H1 (cell line): ENCODE data around the gene HSPB1. TPM values are rescaled to one million over a fixed set of nuclear protein-coding genes. Genes with fewer than 3 reads are reported as not detected.

Experiments used
- CTCF ChIA-PET: fragments of 300-600 bp; sonication (Branson Sonifier 250); formaldehyde crosslinking; loops from one replicate; lab custom pipeline; 2021; ENCODE audit not compliant: partially characterized antibody; lab: Charles Lee
- POLR2A ChIA-PET: fragments of 300-600 bp; sonication (Branson Sonifier 250); formaldehyde crosslinking; loops from one replicate; lab custom pipeline; 2021; ENCODE audit warnings: inconsistent platforms; ENCODE audit not compliant: partially characterized antibody; lab: Charles Lee
- DNase-seq, 2 experiments: peaks; one replicate each; pipeline versions ENCODE4 v3.0.0 to v3.0.0-alpha.2; 2010 to 2022; ENCODE audit warnings: low spot score in 2 of 2, low read depth in 1 of 2, mixed read lengths in 1 of 2
- FAIRE-seq: peaks from 2 replicates; lab custom pipeline; 2011; peaks lifted over from hg19 to GRCh38; lab: Jason Lieb, UNC
- H2AFZ ChIP-seq: 2 replicates; pipeline ENCODE4 v1.8.1; 2012; ENCODE audit warnings: low read length, inconsistent platforms
- H2AK5ac ChIP-seq: 2 replicates; pipeline ENCODE4 v1.6.1; 2013; ENCODE audit warnings: low read depth, low read length
- H2BK120ac ChIP-seq: replicated peaks from 2 replicates; pipeline ENCODE3; 2013; ENCODE audit warnings: low read depth, low read length, inconsistent platforms
- H2BK12ac ChIP-seq: 2 replicates; pipeline ENCODE4 v1.6.1; 2013; ENCODE audit warnings: low read depth, low read length
- H2BK15ac ChIP-seq: 2 replicates; pipeline ENCODE4 v1.6.1; 2013; ENCODE audit warnings: low read length
- H2BK20ac ChIP-seq: 2 replicates; pipeline ENCODE4 v1.6.1; 2013; ENCODE audit warnings: low read length
- H2BK5ac ChIP-seq: 2 replicates; pipeline ENCODE4 v1.6.1; 2013; ENCODE audit warnings: low read depth, low read length
- H3K14ac ChIP-seq: 2 replicates; pipeline ENCODE4 v1.6.1; 2013; ENCODE audit warnings: inconsistent platforms; ENCODE audit not compliant: insufficient read length
- H3K18ac ChIP-seq: 2 replicates; pipeline ENCODE4 v1.6.1; 2013; ENCODE audit warnings: low read length; ENCODE audit errors: extremely low read depth
- H3K23ac ChIP-seq: 2 replicates; pipeline ENCODE4 v1.6.1; 2013; ENCODE audit warnings: inconsistent platforms; ENCODE audit not compliant: insufficient read length
- H3K23me2 ChIP-seq: 2 replicates; pipeline ENCODE4 v1.6.1; 2013; ENCODE audit warnings: low read depth, low read length
- H3K27ac ChIP-seq: 2 replicates; pipeline ENCODE4 v1.6.1; 2011; ENCODE audit warnings: low read depth, low read length, inconsistent platforms
- H3K27me3 ChIP-seq, 4 experiments: replicated peaks in 1 of 4; 1 replicate in 1 of 4; 2 replicates in 3 of 4; pipeline versions ENCODE4 v1.6.1 to v1.8.1; 2011 to 2013; ENCODE audit warnings: low read length in 3 of 4, mild to moderate bottlenecking in 3 of 4, inconsistent platforms in 2 of 4, mixed read lengths in 2 of 4, moderate library complexity in 1 of 4; ENCODE audit not compliant: control insufficient read depth in 3 of 4, insufficient read depth in 3 of 4; ENCODE audit errors: extremely low read depth in 1 of 4
- H3K36me3 ChIP-seq, 4 experiments: 2 replicates each; pipeline versions ENCODE4 v1.6.1 to v1.8.1; 2011 to 2013; ENCODE audit warnings: mild to moderate bottlenecking in 4 of 4, low read length in 3 of 4, moderate library complexity in 2 of 4, control low read depth in 1 of 4, inconsistent platforms in 1 of 4; ENCODE audit not compliant: insufficient read depth in 4 of 4, control insufficient read depth in 2 of 4
- H3K4ac ChIP-seq: replicated peaks from 2 replicates; pipeline ENCODE3; 2013; ENCODE audit warnings: low read length, low read depth, mixed read lengths, inconsistent platforms; ENCODE audit not compliant: insufficient read length
- H3K4me1 ChIP-seq, 4 experiments: replicated peaks in 1 of 4; 1 replicate in 1 of 4; 2 replicates in 3 of 4; pipeline versions ENCODE4 v1.6.1 to v1.8.1; 2011 to 2013; ENCODE audit warnings: low read length in 3 of 4, inconsistent platforms in 2 of 4, mixed read lengths in 1 of 4; ENCODE audit not compliant: insufficient read depth in 4 of 4, control insufficient read depth in 3 of 4
- H3K4me2 ChIP-seq, 2 experiments: 2 replicates each; pipeline versions ENCODE4 v1.6.1 to v1.8.1; 2011 to 2013; ENCODE audit warnings: low read depth in 2 of 2, low read length in 2 of 2, control low read depth in 1 of 2, inconsistent platforms in 1 of 2, mild to moderate bottlenecking in 1 of 2; ENCODE audit not compliant: insufficient read depth in 1 of 2
- H3K4me3 ChIP-seq, 4 experiments: fragments of 200-600, 300-600 bp in 1 of 4; sonication (generic), shearing (Covaris generic), sonication (Bioruptor Twin) in 1 of 4; 2 replicates each; pipeline versions ENCODE4 v1.5.1 to v1.8.1; 2011 to 2016; ENCODE audit warnings: low read length in 4 of 4, low read depth in 3 of 4, control low read depth in 2 of 4, inconsistent platforms in 2 of 4, mild to moderate bottlenecking in 2 of 4, mixed read lengths in 1 of 4, moderate library complexity in 1 of 4; ENCODE audit not compliant: insufficient read depth in 2 of 4; ENCODE audit errors: extremely low read depth in 1 of 4
- H3K56ac ChIP-seq: replicated peaks from 2 replicates; pipeline ENCODE3; 2013; ENCODE audit warnings: low read depth, mild to moderate bottlenecking, mixed read lengths, low read length, inconsistent platforms; ENCODE audit not compliant: insufficient read length
- H3K79me1 ChIP-seq: 2 replicates; pipeline ENCODE4 v1.6.1; 2013; ENCODE audit warnings: low read depth, low read length, control low read depth
- H3K79me2 ChIP-seq, 2 experiments: 2 replicates each; pipeline versions ENCODE4 v1.6.1 to v1.8.1; 2012 to 2013; ENCODE audit warnings: low read length in 2 of 2, mild to moderate bottlenecking in 2 of 2, inconsistent platforms in 1 of 2; ENCODE audit not compliant: insufficient read depth in 2 of 2, control insufficient read depth in 1 of 2
- H3K9ac ChIP-seq, 4 experiments: replicated peaks in 1 of 4; 1 replicate in 1 of 4; 2 replicates in 3 of 4; pipeline versions ENCODE4 v1.6.1 to v1.8.1; 2011 to 2013; ENCODE audit warnings: low read depth in 3 of 4, low read length in 3 of 4, control low read depth in 2 of 4, mild to moderate bottlenecking in 2 of 4, moderate library complexity in 2 of 4, inconsistent platforms in 1 of 4; ENCODE audit errors: extremely low read depth in 1 of 4
- H3K9me3 ChIP-seq, 2 experiments: 2 replicates each; pipeline versions ENCODE4 v1.6.1 to v1.8.1; 2012 to 2013; ENCODE audit warnings: mild to moderate bottlenecking in 2 of 2, moderate library complexity in 2 of 2, control low read depth in 1 of 2, inconsistent platforms in 1 of 2, low read depth in 1 of 2, low read length in 1 of 2, mixed read lengths in 1 of 2; ENCODE audit not compliant: insufficient read depth in 2 of 2
- H4K20me1 ChIP-seq, 2 experiments: replicated peaks in 1 of 2; 2 replicates each; pipeline versions ENCODE3 to v1.8.1; 2011 to 2013; ENCODE audit warnings: inconsistent platforms in 2 of 2, low read length in 2 of 2, mild to moderate bottlenecking in 1 of 2; ENCODE audit not compliant: insufficient read depth in 2 of 2, control insufficient read depth in 1 of 2
- H4K5ac ChIP-seq: 2 replicates; pipeline ENCODE4 v1.6.1; 2013; ENCODE audit warnings: low read length, low read depth, mixed read lengths, inconsistent platforms; ENCODE audit not compliant: insufficient read length
- H4K8ac ChIP-seq: 2 replicates; pipeline ENCODE4 v1.8.0; 2013; ENCODE audit warnings: mild to moderate bottlenecking, moderate library complexity, low read length, inconsistent platforms; ENCODE audit not compliant: insufficient read depth; ENCODE audit errors: extremely low read depth
- H4K91ac ChIP-seq: replicated peaks from 2 replicates; pipeline ENCODE3; 2013; ENCODE audit warnings: low read length, mixed read lengths, inconsistent platforms; ENCODE audit not compliant: insufficient read length
- SIRT6 ChIP-seq: IDR thresholded peaks from one replicate; pipeline ENCODE4 v1.7.1; 2012; ENCODE audit warnings: low read length, inconsistent platforms
- WGBS, 2 experiments: shearing (Covaris generic) in 1 of 2; methylation state at CpG; one replicate each; pipeline versions ENCODE4 v1.1.6 to v1.1.7; 2013 to 2015; ENCODE audit warnings: low lambda C conversion rate in 2 of 2, mixed read lengths in 2 of 2, inconsistent platforms in 1 of 2, low coverage in 1 of 2, missing lambda C conversion rate in 1 of 2; ENCODE audit not compliant: insufficient replicate concordance in 2 of 2, insufficient coverage in 1 of 2, insufficient read length in 1 of 2; ENCODE audit errors: extremely low coverage in 1 of 2, missing lambda C conversion rate in 1 of 2; 5-methylcytosine and 5-hydroxymethylcytosine counted together
- polyA plus RNA-seq, 7 experiments: library from polyadenylated mRNA; depleted of rRNA in 3 of 7; stranded (reverse) in 5 of 7; unstranded in 2 of 7; fragments of >200 nt in 5 of 7; fragments of 200-250 nt in 2 of 7; gene quantifications; 1 replicate in 5 of 7; 2 replicates in 1 of 7; 4 replicates in 1 of 7; pipeline versions ENCODE4 v1.2.1 to v1.2.3, GENCODE V29; 2011 to 2013; ENCODE audit warnings: missing spikeins in 2 of 7, mixed read lengths in 2 of 7
- total RNA-seq: library from RNA; stranded (reverse); fragmentation: NEBNext Ultra II Directional; extraction: Animal tissue kit (Norgen Biotek cat#: 25700); gene quantifications from 2 replicates; pipeline ENCODE4 v1.2.1, GENCODE V29; 2021

The HSPB1 gene
- total and polyA plus RNA-seq, 2 of the 8 experiments (the other 6 are each of a cell fraction or from before 2014, with no cell fraction given) = 165 to 254 TPM

DNA sequence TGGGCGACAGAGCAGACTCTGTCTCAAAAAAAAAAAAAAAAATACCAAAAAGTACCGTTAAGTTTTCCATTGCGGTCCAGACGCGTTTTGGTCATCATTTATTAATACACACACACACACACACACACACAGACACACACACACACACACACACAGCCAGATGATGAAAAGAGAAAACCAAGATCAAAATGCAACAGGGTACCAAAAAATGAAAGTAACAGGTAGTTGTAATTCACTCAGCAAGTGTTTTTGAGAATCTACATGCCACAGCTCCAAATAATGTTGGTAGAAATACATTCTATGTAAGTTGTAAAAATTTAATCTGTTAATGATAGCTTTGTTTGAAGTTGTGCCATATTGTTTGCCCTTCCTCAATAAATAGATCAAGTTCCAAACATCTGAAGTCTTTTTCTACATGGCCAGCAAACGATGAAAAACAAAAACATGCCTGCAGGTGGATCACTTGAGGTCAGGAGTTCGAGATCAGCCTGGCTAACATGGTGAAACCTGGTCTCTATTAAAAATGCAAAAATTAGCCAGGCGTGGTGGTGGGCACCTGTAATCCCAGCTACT, 46.9 kb downstream of the HSPB1 start:
- Histone ChIP-seq H4K20me1 (peaks cover 38 to 44% of the 10 kb centered on the region in 2 experiments), H2AFZ (no peak overlapping the region), H3K4me2 (no peak overlapping the region)
- no peak for TF ChIP-seq SIRT6

More for the DNA sequence above, 46.9 kb downstream of the HSPB1 start:
- no peak overlapping the region for H4K91ac ChIP-seq
- H3K9me3 ChIP-seq = no peaks in the 10 kb centered on the region
- H3K4ac ChIP-seq = no peak overlapping the region
- no peak overlapping the region for H3K56ac ChIP-seq
- no peak overlapping the region for H2BK120ac ChIP-seq
- DNase-seq (no peak), FAIRE-seq (no peak)
- H2BK15ac ChIP-seq = no peak overlapping the region
- no peak overlapping the region for H3K4me3 ChIP-seq
- CTCF ChIA-PET = interaction anchor here (0.7 to 1.6 kb wide), 3 partner anchors 12 to 149 kb away, joined by 3 to 10 read pairs (median 4); no protein-coding TSS in a partner anchor
- H3K14ac ChIP-seq = no peak overlapping the region
- no peak overlapping the region for H3K23ac ChIP-seq
- WGBS, 2 experiments = 91% methylated on average over 8 of the region's 8 CpGs; no CpG with 5 or more reads in 1 of the 2 experiments
- H4K5ac ChIP-seq = no peak overlapping the region
- peaks cover 18 to 57% (median 47%) of the 10 kb centered on the region in 4 experiments for H3K36me3 ChIP-seq
- no peaks in the 10 kb centered on the region for H3K23me2 ChIP-seq
- no peak overlapping the region for H4K8ac ChIP-seq
- H3K9ac ChIP-seq = no peak overlapping the region
- H3K79me2 ChIP-seq = peaks cover 59 to 99% of the 10 kb centered on the region in 2 experiments
- H2BK20ac ChIP-seq = no peak overlapping the region
- H3K4me1 ChIP-seq = no peaks in the 10 kb centered on the region; a peak in 1 of 7 replicates
- no peak overlapping the region for H2BK12ac ChIP-seq
- H2BK5ac ChIP-seq = no peak overlapping the region
- H3K27me3 ChIP-seq = no peaks in the 10 kb centered on the region
- POLR2A ChIA-PET = interaction anchor here (0.7 to 14.3 kb wide), 7 partner anchors 8 to 30 kb away, joined by 3 to 249 read pairs (median 4); partner anchors contain the start of gene YWHAG
- no peak overlapping the region for H3K27ac ChIP-seq
- no peak overlapping the region for H2AK5ac ChIP-seq
- H3K18ac ChIP-seq = no peak overlapping the region
- peaks cover 10% of the 10 kb centered on the region for H3K79me1 ChIP-seq
